CD14-positive monocyte (primary cell): ENCODE data around the gene GUCY1A1. TPM values are rescaled to one million over a fixed set of nuclear protein-coding genes. Genes with fewer than 3 reads are reported as not detected.

Experiments used
- DNase-seq, 3 donors: peaks; one replicate each; pipeline ENCODE4 v3.0.0-alpha.2; 2011 to 2022
- H2AFZ ChIP-seq: 2 replicates; pipeline ENCODE4 v1.6.0; 2012; ENCODE audit warnings: mild to moderate bottlenecking, low read depth, low read length, inconsistent platforms; ENCODE audit not compliant: insufficient read depth, poor library complexity, severe bottlenecking
- H3K27ac ChIP-seq, 2 donors: 1 replicate in 1 of 2; 2 replicates in 1 of 2; pipeline ENCODE4 v1.5.1; 2012 to 2013; ENCODE audit warnings: low read length in 2 of 2, control low read depth in 1 of 2, inconsistent platforms in 1 of 2, low read depth in 1 of 2, mild to moderate bottlenecking in 1 of 2
- H3K27me3 ChIP-seq, 2 donors: one replicate each; pipeline versions ENCODE4 v1.6.0 to v1.6.1; 2011 to 2013; ENCODE audit warnings: low read length in 2 of 2; ENCODE audit not compliant: control insufficient read depth in 2 of 2, insufficient read depth in 2 of 2
- H3K36me3 ChIP-seq, 2 donors: replicated peaks in 1 of 2; 1 replicate in 1 of 2; 2 replicates in 1 of 2; pipeline versions ENCODE4 v1.5.1 to v1.6.1; 2012 to 2013; ENCODE audit warnings: low read length in 2 of 2, control low read depth in 1 of 2, inconsistent platforms in 1 of 2, mild to moderate bottlenecking in 1 of 2; ENCODE audit not compliant: insufficient read depth in 2 of 2, control insufficient read depth in 1 of 2
- H3K4me1 ChIP-seq, 2 donors: 1 replicate in 1 of 2; 2 replicates in 1 of 2; pipeline versions ENCODE4 v1.5.1 to v1.6.1; 2012 to 2013; ENCODE audit warnings: low read length in 2 of 2, control low read depth in 1 of 2, inconsistent platforms in 1 of 2, mild to moderate bottlenecking in 1 of 2, moderate library complexity in 1 of 2; ENCODE audit not compliant: insufficient read depth in 2 of 2, control insufficient read depth in 1 of 2
- H3K4me2 ChIP-seq: replicated peaks from 2 replicates; pipeline ENCODE3; 2012; ENCODE audit warnings: low read length, moderate library complexity, mild to moderate bottlenecking; ENCODE audit not compliant: poor library complexity, severe bottlenecking; ENCODE audit errors: extremely low read depth
- H3K4me3 ChIP-seq, 3 experiments: fragments of 200-600 bp in 1 of 3; sonication (generic) in 1 of 3; replicated peaks in 1 of 3; 1 replicate in 2 of 3; 2 replicates in 1 of 3; pipeline ENCODE4 v1.5.1; 2011 to 2013; ENCODE audit warnings: low read length in 3 of 3, mild to moderate bottlenecking in 3 of 3, control low read depth in 2 of 3, low read depth in 2 of 3, inconsistent platforms in 1 of 3, moderate library complexity in 1 of 3
- H3K79me2 ChIP-seq: 2 replicates; pipeline ENCODE4 v1.6.0; 2012; ENCODE audit warnings: mild to moderate bottlenecking, control low read depth, inconsistent platforms, low read length, moderate library complexity; ENCODE audit not compliant: insufficient read depth
- H3K9ac ChIP-seq: 2 replicates; pipeline ENCODE4 v1.6.0; 2017; ENCODE audit warnings: low read length, mild to moderate bottlenecking; ENCODE audit not compliant: insufficient read depth, poor library complexity, severe bottlenecking
- H3K9me3 ChIP-seq, 2 donors: replicated peaks in 1 of 2; 1 replicate in 1 of 2; 2 replicates in 1 of 2; pipeline versions ENCODE4 v1.5.1 to v1.6.1; 2012 to 2013; ENCODE audit warnings: low read length in 2 of 2, control low read depth in 1 of 2; ENCODE audit not compliant: control insufficient read depth in 1 of 2, insufficient read depth in 1 of 2
- H4K20me1 ChIP-seq: 2 replicates; pipeline ENCODE4 v1.6.0; 2012; ENCODE audit warnings: mild to moderate bottlenecking, low read length, control low read depth, moderate library complexity; ENCODE audit not compliant: insufficient read depth
- H3K27ac Mint-ChIP-seq, 7 donors: one replicate each; pipeline ENCODE4 v1.8.0; 2020; ENCODE audit warnings: mild to moderate bottlenecking in 7 of 7, mixed read lengths in 7 of 7, moderate library complexity in 6 of 7, inconsistent platforms in 2 of 7
- H3K27me3 Mint-ChIP-seq, 3 donors: one replicate each; pipeline ENCODE4 v1.8.0; 2021 to 2022; ENCODE audit warnings: low read depth in 3 of 3, mild to moderate bottlenecking in 3 of 3, mixed read lengths in 3 of 3, moderate library complexity in 3 of 3, inconsistent platforms in 1 of 3
- H3K36me3 Mint-ChIP-seq, 2 donors: one replicate each; pipeline ENCODE4 v1.8.0; 2020; ENCODE audit warnings: mixed read lengths in 2 of 2, inconsistent platforms in 1 of 2, mild to moderate bottlenecking in 1 of 2
- H3K4me1 Mint-ChIP-seq: one replicate; pipeline ENCODE4 v1.8.0; 2020; ENCODE audit warnings: mild to moderate bottlenecking, mixed read lengths
- H3K4me3 Mint-ChIP-seq, 2 donors: one replicate each; pipeline ENCODE4 v1.8.0; 2020; ENCODE audit warnings: mild to moderate bottlenecking in 2 of 2, mixed read lengths in 2 of 2, moderate library complexity in 1 of 2
- H3K9me3 Mint-ChIP-seq, 7 donors: one replicate each; pipeline ENCODE4 v1.8.0; 2020 to 2022; ENCODE audit warnings: mixed read lengths in 7 of 7, mild to moderate bottlenecking in 6 of 7, moderate library complexity in 6 of 7, inconsistent platforms in 2 of 7
- CTCF ChIP-seq: fragments of 200-600 bp; IDR thresholded peaks from one replicate; pipeline ENCODE4 v1.8.0; 2022; ENCODE audit warnings: antibody characterized with exemption, mild to moderate bottlenecking
- WGBS: methylation state at CpG from one replicate; pipeline ENCODE4 v1.1.5; 2013; ENCODE audit warnings: missing lambda C conversion rate; ENCODE audit not compliant: insufficient coverage; 5-methylcytosine and 5-hydroxymethylcytosine counted together
- intact Hi-C, 2 donors: fragments of 100-400 bp; cut with micrococcal nuclease; formaldehyde crosslinking; loops; one replicate each; pipeline versions ENCODE4 v1.15.0 to v1.15.1; 2023
- polyA plus RNA-seq, 3 donors: library from polyadenylated mRNA; depleted of rRNA in 1 of 3; unstranded in 2 of 3; stranded (reverse) in 1 of 3; fragments of 300-500 nt in 2 of 3; fragments of >200 nt in 1 of 3; fragmentation: Illumina TruSeq in 2 of 3; gene quantifications; 1 replicate in 2 of 3; 2 replicates in 1 of 3; pipeline ENCODE4 v1.2.3, GENCODE V29; 2012 to 2021

The GUCY1A1 gene
- polyA plus RNA-seq, 3 donors, result 0.88 to 1.2 (median 0.95) TPM

GRCh38 chr4:155696226-155696625 lies 29.6 kb downstream of the GUCY1A1 start:
- H3K27ac Mint-ChIP-seq, result no peak overlapping the region
- no peak overlapping the region for H3K4me2 ChIP-seq
- H3K9me3 Mint-ChIP-seq, result peaks cover 0 to 3% (median 0%) of the 10 kb centered on the region in 7 donors
- no peak overlapping the region for H3K27ac ChIP-seq
- no peaks in the 10 kb centered on the region for H3K27me3 Mint-ChIP-seq
- H3K36me3 ChIP-seq, result no peaks in the 10 kb centered on the region
- no peaks in the 10 kb centered on the region for H4K20me1 ChIP-seq
- intact Hi-C loops, result no loop called here
- no peak for TF ChIP-seq CTCF
- no peaks in the 10 kb centered on the region for H3K79me2 ChIP-seq
- DNase-seq, result no peak
- H3K4me3 ChIP-seq, result no peak overlapping the region
- H2AFZ ChIP-seq, result no peak overlapping the region
- no CpG with 5 or more reads among the region's 1 CpG for WGBS
- H3K4me1 Mint-ChIP-seq, result peaks cover 8% of the 10 kb centered on the region
- no peaks in the 10 kb centered on the region for H3K9me3 ChIP-seq
- no peaks in the 10 kb centered on the region for H3K36me3 Mint-ChIP-seq
- no peak overlapping the region for H3K9ac ChIP-seq
- H3K4me1 ChIP-seq, result peaks cover 5 to 10% of the 10 kb centered on the region in 2 donors
- no peaks in the 10 kb centered on the region for H3K27me3 ChIP-seq
- H3K4me3 Mint-ChIP-seq, result no peak overlapping the region

GRCh38 chr4:155696726-155697125 lies 30.1 kb downstream of the GUCY1A1 start:
- Mint-ChIP-seq H3K9me3 (peaks cover 0 to 3% (median 0%) of the 10 kb centered on the region in 7 donors), H3K27ac (no peak overlapping the region), H3K4me3 (no peak overlapping the region), H3K27me3 (no peaks in the 10 kb centered on the region), H3K4me1 (peaks cover 8% of the 10 kb centered on the region), H3K36me3 (no peaks in the 10 kb centered on the region)
- Histone ChIP-seq H4K20me1 (no peaks in the 10 kb centered on the region), H3K36me3 (no peaks in the 10 kb centered on the region), H3K4me1 (peaks cover 5 to 10% of the 10 kb centered on the region in 2 donors), H3K27ac (no peak overlapping the region), H3K9ac (no peak overlapping the region), H3K27me3 (no peaks in the 10 kb centered on the region), H3K79me2 (no peaks in the 10 kb centered on the region), H3K4me3 (no peak overlapping the region), H3K9me3 (no peaks in the 10 kb centered on the region), H3K4me2 (no peak overlapping the region), H2AFZ (no peak overlapping the region)
- no peak for DNase-seq
- WGBS, result 32% methylated on average over 3 of the region's 6 CpGs
- no peak for TF ChIP-seq CTCF
- intact Hi-C loops, result no loop called here
